GM19238 (cell line): ENCODE measurements around the gene PRDM16.

Experiments used
- DNase-seq: peaks from one replicate; pipeline ENCODE4 v3.0.0; 2011; ENCODE audit warnings: low spot score; ENCODE audit not compliant: insufficient read length

PRDM16 gene

GRCh38 chr1:3366126-3367051, 297.4 kb downstream of the PRDM16 start:
- no peak for DNase-seq

GRCh38 chr1:3367376-3367775, 298.4 kb downstream of the PRDM16 start:
- no peak for DNase-seq

DNA sequence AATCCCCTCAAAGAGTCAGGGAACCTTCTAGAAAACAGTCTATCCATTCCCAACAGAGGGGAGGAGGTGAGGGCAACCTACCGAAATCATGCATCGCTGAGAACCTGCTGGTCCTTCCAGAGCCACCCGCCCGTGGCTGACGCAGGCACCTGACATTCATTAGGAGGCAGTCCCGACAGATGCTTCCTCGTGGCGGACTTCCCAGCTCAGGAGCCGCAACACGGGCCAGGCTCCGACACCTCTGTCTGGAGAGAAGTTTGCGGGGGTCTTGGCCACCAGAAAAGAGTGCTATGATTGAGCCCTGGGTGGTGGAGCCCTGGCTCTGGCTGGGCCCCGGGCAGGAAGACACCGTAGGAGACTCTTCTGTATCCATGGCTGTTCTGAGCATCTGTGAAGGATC, 299.1 kb downstream of the PRDM16 start:
- DNase-seq = no peak

DNA sequence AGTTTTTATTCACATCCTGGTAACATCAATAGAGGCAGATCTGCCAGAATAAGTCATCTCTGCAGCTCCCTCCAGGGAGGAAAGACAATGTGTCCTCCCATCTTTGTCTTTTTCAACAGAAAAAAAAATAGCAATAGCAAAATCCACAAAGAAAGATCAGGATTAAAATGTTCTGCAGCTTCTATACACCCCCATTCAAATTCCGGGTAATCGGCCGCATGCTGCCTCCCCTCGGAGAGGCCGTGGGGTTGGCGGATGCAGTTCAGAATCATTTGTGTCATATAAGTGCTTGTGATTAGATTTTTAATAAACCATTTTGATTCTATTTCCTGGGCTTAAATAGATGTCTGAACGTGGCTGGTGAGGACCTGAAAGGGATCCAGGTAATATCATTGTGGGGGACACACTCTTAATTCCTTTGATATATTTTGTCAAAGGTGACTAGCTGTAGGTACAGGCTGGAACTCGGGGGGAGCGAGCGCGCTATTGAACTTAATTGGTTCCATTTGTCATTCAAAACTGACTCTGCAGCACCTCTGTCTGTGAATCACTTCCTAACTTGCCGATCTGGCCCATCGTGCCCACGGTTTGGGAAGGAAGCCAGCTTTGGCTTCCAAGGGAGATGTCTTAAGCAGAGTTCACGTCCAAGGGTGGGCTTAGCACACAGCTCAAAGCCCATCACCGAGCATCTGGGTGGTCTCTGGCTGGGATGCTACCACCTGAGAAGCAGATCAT, 299.9 kb downstream of the PRDM16 start:
- DNase-seq = no peak

- no peak for DNase-seq
These were observed 300.6 kb downstream of the PRDM16 start for GRCh38 chr1:3369446-3370076.

- DNase-seq = no peak
These were observed 302.1 kb downstream of the PRDM16 start for GRCh38 chr1:3370856-3371703.

DNA sequence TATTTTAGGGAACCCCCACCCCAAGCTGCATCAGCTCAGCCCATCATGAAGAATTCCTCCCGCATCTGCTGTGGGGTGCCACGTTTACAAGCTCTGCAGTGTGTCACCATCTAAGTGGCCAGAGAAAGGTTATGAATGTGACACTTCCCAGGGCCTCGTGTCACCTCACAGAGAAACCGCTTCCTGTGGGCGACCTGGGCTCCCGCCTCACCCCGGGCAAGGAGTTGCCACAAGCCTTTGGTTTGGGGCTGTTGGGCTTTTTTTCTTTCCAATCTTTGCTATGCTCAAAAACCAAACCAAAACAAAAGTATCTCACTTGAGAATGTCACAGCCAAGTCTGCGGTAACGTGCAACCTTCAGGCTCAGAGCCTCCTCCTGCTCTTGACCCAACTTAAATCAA, 303.3 kb downstream of the PRDM16 start:
- no peak for DNase-seq

GRCh38 chr1:3373175-3373574, 304.2 kb downstream of the PRDM16 start:
- DNase-seq = no peak

DNA sequence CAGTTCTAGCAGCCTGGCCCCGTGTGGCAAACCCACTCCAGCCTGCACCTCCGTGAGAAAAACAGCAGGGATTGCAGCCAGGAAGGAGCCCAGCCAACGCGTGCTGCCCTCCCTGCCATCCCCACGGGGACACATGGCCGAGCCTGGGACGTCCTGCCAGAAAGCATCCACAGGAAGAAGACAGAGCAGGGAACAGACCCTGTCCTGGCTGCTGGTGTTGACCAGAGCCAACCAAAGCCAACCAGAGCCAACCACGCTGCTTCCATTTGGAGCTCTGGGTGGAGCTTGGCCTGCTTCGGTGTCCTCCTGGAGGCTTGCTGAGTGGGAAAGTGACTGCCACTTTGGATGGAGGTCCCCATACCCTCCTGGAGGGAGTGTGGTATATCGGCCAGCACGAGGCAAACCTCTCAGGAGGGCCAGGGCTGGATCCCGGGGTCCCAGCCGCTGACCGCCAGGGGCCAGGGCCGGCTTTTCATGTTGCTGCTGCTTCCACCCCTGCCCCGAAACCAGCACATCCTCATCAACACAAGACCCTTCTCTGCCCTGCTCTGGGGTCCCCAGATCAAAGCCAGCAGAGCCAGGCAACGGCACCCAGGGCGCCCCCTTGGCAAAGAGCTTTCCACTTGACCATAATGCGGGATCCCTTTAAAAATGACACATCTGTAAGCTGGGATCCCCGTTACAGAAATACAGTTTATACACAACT, 304.9 kb downstream of the PRDM16 start:
- DNase-seq = no peak

DNA sequence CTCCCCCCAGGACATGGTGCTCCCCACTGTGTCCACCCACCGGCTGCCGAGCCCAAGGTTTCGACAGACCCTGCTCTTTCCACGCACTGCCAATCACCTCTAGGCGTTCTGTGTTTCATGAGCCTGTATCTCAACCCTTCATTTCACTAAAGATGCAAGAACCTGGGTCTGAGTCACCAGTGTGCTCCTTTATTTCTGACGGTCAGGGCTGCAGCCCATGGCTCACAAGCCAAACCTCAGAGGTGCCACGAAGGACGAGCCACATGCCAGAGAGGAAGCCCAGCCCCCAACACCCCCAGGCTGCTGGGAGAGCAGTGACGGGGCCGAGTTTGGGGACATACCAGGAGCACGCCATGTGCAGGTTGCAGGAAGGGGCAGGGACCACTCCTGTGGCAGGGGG, 306.2 kb downstream of the PRDM16 start:
- no peak for DNase-seq

GRCh38 chr1:3377166-3377565, 308.2 kb downstream of the PRDM16 start:
- DNase-seq = no peak

DNA sequence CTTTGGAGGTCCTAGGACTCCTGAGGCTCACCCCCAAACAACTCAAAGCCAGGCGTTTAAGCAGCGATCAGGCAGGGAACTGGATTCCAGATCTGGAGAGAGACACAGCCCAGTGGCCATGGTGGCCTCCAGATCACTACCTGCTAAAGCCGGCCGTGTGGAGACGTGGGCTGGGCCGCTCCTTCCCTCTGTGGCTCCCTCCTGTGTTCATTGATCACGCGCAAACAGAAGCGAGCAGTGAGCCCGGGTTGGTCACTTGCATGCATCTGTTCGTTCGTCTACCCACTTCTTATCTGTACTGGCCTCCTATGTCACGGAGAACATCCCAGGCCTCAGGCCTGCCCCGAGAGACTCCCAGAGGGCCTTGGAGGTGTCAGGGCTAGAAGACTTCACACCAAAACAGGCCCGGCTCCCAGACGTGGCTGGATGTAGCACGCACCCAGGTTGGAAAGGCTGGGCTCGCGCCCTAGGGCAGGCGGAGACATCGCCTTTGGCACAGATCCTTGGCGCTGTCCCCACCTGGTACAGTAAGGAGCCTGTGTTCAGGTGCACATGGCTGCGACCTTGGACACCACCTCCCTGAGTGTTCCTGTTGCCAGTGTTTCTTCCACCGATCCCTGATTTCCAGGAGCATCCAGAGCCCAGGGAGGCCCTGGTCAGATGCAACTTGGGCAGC, 308.7 kb downstream of the PRDM16 start:
- DNase-seq = no peak

DNA sequence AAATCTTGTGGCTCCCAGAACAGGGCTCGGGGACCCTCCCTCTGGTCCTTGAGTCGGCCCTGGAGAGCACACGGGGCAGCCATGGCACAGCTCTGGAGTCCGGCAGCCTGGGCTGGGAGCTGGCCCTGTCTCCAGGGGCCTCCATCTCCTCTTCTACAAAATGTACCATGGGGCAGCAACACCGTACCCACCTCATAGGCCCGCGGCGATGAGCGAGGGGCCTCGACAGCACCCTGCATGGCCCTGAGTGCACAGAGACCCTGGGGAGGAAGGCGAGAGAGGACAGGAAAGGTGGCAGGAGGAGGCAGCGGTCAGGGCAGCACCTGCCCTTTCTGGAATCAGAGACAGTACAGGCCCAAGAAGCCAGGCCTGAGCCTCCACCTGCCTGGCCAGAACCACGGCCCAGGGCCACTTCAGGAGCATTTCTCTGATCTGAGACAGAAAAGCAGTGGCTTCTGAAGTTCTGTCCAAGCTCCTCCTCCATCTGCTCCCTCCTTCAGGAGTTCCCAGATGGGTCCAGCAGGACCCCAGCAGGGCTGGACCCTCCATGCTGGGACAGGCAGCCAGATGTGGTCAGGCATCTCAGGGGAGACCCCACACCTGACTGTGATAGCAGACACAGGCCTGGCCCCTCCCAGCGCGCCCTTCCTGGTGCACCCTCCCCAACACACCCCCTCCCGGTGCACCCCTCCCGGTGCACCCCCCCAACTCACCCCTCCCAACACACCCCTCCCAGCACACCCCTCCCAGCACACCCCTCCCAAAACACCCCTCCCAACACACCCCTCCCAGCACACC, 309.6 kb downstream of the PRDM16 start:
- DNase-seq = no peak

- no peak for DNase-seq
These were observed 310.9 kb downstream of the PRDM16 start for GRCh38 chr1:3379934-3380333.

GRCh38 chr1:3380469-3380868, 311.5 kb downstream of the PRDM16 start:
- DNase-seq = no peak

GRCh38 chr1:3381901-3382300, 312.9 kb downstream of the PRDM16 start:
- DNase-seq = no peak

- DNase-seq = no peak
These were observed 313.5 kb downstream of the PRDM16 start for GRCh38 chr1:3382326-3383057.

DNA sequence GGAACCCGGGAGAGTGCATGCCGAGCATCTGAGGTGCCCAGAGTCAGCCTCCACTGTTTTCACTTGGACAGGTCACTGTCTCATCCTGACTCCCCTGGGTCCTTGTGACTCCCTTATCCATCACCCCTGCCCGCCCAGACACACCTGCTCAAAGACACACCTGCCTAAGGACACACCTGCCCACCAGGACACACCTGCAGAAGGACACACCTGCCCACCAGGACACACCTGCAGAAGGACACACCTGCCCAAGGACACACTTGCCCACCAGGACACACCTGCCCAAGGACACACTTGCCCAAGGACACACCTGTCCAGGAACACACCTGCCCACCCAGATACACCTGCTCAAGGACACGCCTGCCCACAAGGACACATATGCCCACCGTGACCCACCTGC, 314.7 kb downstream of the PRDM16 start:
- DNase-seq = no peak

DNA sequence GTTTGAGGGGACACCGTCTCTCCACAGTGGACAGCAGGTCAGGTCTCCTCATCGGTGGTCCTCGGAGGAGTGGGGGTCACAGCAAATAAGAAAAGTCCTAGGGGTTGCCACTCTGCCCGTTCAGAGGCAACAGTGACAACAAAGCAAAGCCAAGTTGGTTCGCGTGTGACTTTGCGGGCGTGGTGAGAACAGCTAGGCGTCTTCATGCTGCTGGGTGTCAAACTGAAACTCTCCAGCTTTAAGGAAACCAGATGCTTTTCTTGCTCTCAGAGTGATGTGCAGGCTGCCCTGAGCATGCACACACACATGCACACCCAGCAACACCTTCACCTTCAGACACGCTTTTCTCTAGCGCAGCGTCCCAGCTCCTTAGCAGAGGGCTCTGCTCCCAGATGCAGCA, 315.4 kb downstream of the PRDM16 start:
- DNase-seq = no peak
